ENCODE data around the gene EIF2B1.

DNA sequence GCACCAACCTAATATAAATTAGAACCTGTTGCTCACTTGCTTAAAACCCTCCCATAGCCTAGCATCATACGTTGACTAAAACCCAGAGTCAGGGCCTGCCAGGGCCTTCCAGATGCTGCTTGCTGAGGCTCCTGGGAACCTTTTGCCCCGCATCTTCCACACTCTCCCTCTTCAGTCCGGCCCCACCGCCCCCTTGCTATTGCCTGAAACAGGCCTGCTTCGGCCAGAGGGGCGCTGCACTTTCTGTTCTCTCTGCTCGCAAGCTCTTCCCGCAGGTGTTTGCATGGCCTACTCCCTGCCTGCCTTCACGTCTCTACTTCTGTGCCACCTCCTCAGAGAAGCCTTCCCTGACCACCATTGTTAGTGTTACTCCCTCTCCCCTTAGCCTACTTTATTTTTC, 23.7 kb upstream of the EIF2B1 start:
- TF ChIP-seq, protein P1, sequence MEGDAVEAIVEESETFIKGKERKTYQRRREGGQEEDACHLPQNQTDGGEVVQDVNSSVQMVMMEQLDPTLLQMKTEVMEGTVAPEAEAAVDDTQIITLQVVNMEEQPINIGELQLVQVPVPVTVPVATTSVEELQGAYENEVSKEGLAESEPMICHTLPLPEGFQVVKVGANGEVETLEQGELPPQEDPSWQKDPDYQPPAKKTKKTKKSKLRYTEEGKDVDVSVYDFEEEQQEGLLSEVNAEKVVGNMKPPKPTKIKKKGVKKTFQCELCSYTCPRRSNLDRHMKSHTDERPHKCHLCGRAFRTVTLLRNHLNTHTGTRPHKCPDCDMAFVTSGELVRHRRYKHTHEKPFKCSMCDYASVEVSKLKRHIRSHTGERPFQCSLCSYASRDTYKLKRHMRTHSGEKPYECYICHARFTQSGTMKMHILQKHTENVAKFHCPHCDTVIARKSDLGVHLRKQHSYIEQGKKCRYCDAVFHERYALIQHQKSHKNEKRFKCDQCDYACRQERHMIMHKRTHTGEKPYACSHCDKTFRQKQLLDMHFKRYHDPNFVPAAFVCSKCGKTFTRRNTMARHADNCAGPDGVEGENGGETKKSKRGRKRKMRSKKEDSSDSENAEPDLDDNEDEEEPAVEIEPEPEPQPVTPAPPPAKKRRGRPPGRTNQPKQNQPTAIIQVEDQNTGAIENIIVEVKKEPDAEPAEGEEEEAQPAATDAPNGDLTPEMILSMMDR (IDR thresholded peaks at IDR 0.05; ENCODE audit: insufficient read depth, low read length): no peak
- TF ChIP-seq, protein P2, sequence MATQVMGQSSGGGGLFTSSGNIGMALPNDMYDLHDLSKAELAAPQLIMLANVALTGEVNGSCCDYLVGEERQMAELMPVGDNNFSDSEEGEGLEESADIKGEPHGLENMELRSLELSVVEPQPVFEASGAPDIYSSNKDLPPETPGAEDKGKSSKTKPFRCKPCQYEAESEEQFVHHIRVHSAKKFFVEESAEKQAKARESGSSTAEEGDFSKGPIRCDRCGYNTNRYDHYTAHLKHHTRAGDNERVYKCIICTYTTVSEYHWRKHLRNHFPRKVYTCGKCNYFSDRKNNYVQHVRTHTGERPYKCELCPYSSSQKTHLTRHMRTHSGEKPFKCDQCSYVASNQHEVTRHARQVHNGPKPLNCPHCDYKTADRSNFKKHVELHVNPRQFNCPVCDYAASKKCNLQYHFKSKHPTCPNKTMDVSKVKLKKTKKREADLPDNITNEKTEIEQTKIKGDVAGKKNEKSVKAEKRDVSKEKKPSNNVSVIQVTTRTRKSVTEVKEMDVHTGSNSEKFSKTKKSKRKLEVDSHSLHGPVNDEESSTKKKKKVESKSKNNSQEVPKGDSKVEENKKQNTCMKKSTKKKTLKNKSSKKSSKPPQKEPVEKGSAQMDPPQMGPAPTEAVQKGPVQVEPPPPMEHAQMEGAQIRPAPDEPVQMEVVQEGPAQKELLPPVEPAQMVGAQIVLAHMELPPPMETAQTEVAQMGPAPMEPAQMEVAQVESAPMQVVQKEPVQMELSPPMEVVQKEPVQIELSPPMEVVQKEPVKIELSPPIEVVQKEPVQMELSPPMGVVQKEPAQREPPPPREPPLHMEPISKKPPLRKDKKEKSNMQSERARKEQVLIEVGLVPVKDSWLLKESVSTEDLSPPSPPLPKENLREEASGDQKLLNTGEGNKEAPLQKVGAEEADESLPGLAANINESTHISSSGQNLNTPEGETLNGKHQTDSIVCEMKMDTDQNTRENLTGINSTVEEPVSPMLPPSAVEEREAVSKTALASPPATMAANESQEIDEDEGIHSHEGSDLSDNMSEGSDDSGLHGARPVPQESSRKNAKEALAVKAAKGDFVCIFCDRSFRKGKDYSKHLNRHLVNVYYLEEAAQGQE (IDR thresholded peaks at IDR 0.05; ENCODE audit: insufficient replicate concordance, low read depth): no peak
- TF ChIP-seq SPI1 (IDR thresholded peaks at IDR 0.05; ENCODE audit: borderline replicate concordance, low read depth) (no peak), GABPA (IDR thresholded peaks at IDR 0.05; ENCODE audit: low read depth) (no peak), POLR2AphosphoS5 (IDR thresholded peaks at IDR 0.05; ENCODE audit: low read depth) (no peak)

Data from HL-60 (cell line).